H1 (cell line): ENCODE results near the gene GCLC. TPM values are rescaled to one million over a fixed set of nuclear protein-coding genes. Genes with fewer than 3 reads are reported as not detected.

ENCODE experiments used
- CTCF ChIA-PET: fragments of 300-600 bp; sonication (Branson Sonifier 250); formaldehyde crosslinking; loops from one replicate; lab custom pipeline; 2021; ENCODE audit not compliant: partially characterized antibody; lab: Charles Lee
- POLR2A ChIA-PET: fragments of 300-600 bp; sonication (Branson Sonifier 250); formaldehyde crosslinking; loops from one replicate; lab custom pipeline; 2021; ENCODE audit warnings: inconsistent platforms; ENCODE audit not compliant: partially characterized antibody; lab: Charles Lee
- DNase-seq, 2 experiments: peaks; one replicate each; pipeline versions ENCODE4 v3.0.0 to v3.0.0-alpha.2; 2010 to 2022; ENCODE audit warnings: low spot score in 2 of 2, low read depth in 1 of 2, mixed read lengths in 1 of 2
- FAIRE-seq: peaks from 2 replicates; lab custom pipeline; 2011; peaks lifted over from hg19 to GRCh38; lab: Jason Lieb, UNC
- H2AFZ ChIP-seq: 2 replicates; pipeline ENCODE4 v1.8.1; 2012; ENCODE audit warnings: low read length, inconsistent platforms
- H2AK5ac ChIP-seq: 2 replicates; pipeline ENCODE4 v1.6.1; 2013; ENCODE audit warnings: low read depth, low read length
- H2BK120ac ChIP-seq: replicated peaks from 2 replicates; pipeline ENCODE3; 2013; ENCODE audit warnings: low read depth, low read length, inconsistent platforms
- H2BK12ac ChIP-seq: 2 replicates; pipeline ENCODE4 v1.6.1; 2013; ENCODE audit warnings: low read depth, low read length
- H2BK15ac ChIP-seq: 2 replicates; pipeline ENCODE4 v1.6.1; 2013; ENCODE audit warnings: low read length
- H2BK20ac ChIP-seq: 2 replicates; pipeline ENCODE4 v1.6.1; 2013; ENCODE audit warnings: low read length
- H2BK5ac ChIP-seq: 2 replicates; pipeline ENCODE4 v1.6.1; 2013; ENCODE audit warnings: low read depth, low read length
- H3K14ac ChIP-seq: 2 replicates; pipeline ENCODE4 v1.6.1; 2013; ENCODE audit warnings: inconsistent platforms; ENCODE audit not compliant: insufficient read length
- H3K18ac ChIP-seq: 2 replicates; pipeline ENCODE4 v1.6.1; 2013; ENCODE audit warnings: low read length; ENCODE audit errors: extremely low read depth
- H3K23ac ChIP-seq: 2 replicates; pipeline ENCODE4 v1.6.1; 2013; ENCODE audit warnings: inconsistent platforms; ENCODE audit not compliant: insufficient read length
- H3K23me2 ChIP-seq: 2 replicates; pipeline ENCODE4 v1.6.1; 2013; ENCODE audit warnings: low read depth, low read length
- H3K27ac ChIP-seq: 2 replicates; pipeline ENCODE4 v1.6.1; 2011; ENCODE audit warnings: low read depth, low read length, inconsistent platforms
- H3K27me3 ChIP-seq, 4 experiments: replicated peaks in 1 of 4; 1 replicate in 1 of 4; 2 replicates in 3 of 4; pipeline versions ENCODE4 v1.6.1 to v1.8.1; 2011 to 2013; ENCODE audit warnings: low read length in 3 of 4, mild to moderate bottlenecking in 3 of 4, inconsistent platforms in 2 of 4, mixed read lengths in 2 of 4, moderate library complexity in 1 of 4; ENCODE audit not compliant: control insufficient read depth in 3 of 4, insufficient read depth in 3 of 4; ENCODE audit errors: extremely low read depth in 1 of 4
- H3K36me3 ChIP-seq, 4 experiments: 2 replicates each; pipeline versions ENCODE4 v1.6.1 to v1.8.1; 2011 to 2013; ENCODE audit warnings: mild to moderate bottlenecking in 4 of 4, low read length in 3 of 4, moderate library complexity in 2 of 4, control low read depth in 1 of 4, inconsistent platforms in 1 of 4; ENCODE audit not compliant: insufficient read depth in 4 of 4, control insufficient read depth in 2 of 4
- H3K4ac ChIP-seq: replicated peaks from 2 replicates; pipeline ENCODE3; 2013; ENCODE audit warnings: low read length, low read depth, mixed read lengths, inconsistent platforms; ENCODE audit not compliant: insufficient read length
- H3K4me1 ChIP-seq, 4 experiments: replicated peaks in 1 of 4; 1 replicate in 1 of 4; 2 replicates in 3 of 4; pipeline versions ENCODE4 v1.6.1 to v1.8.1; 2011 to 2013; ENCODE audit warnings: low read length in 3 of 4, inconsistent platforms in 2 of 4, mixed read lengths in 1 of 4; ENCODE audit not compliant: insufficient read depth in 4 of 4, control insufficient read depth in 3 of 4
- H3K4me2 ChIP-seq, 2 experiments: 2 replicates each; pipeline versions ENCODE4 v1.6.1 to v1.8.1; 2011 to 2013; ENCODE audit warnings: low read depth in 2 of 2, low read length in 2 of 2, control low read depth in 1 of 2, inconsistent platforms in 1 of 2, mild to moderate bottlenecking in 1 of 2; ENCODE audit not compliant: insufficient read depth in 1 of 2
- H3K4me3 ChIP-seq, 4 experiments: fragments of 200-600, 300-600 bp in 1 of 4; sonication (generic), shearing (Covaris generic), sonication (Bioruptor Twin) in 1 of 4; 2 replicates each; pipeline versions ENCODE4 v1.5.1 to v1.8.1; 2011 to 2016; ENCODE audit warnings: low read length in 4 of 4, low read depth in 3 of 4, control low read depth in 2 of 4, inconsistent platforms in 2 of 4, mild to moderate bottlenecking in 2 of 4, mixed read lengths in 1 of 4, moderate library complexity in 1 of 4; ENCODE audit not compliant: insufficient read depth in 2 of 4; ENCODE audit errors: extremely low read depth in 1 of 4
- H3K56ac ChIP-seq: replicated peaks from 2 replicates; pipeline ENCODE3; 2013; ENCODE audit warnings: low read depth, mild to moderate bottlenecking, mixed read lengths, low read length, inconsistent platforms; ENCODE audit not compliant: insufficient read length
- H3K79me1 ChIP-seq: 2 replicates; pipeline ENCODE4 v1.6.1; 2013; ENCODE audit warnings: low read depth, low read length, control low read depth
- H3K79me2 ChIP-seq, 2 experiments: 2 replicates each; pipeline versions ENCODE4 v1.6.1 to v1.8.1; 2012 to 2013; ENCODE audit warnings: low read length in 2 of 2, mild to moderate bottlenecking in 2 of 2, inconsistent platforms in 1 of 2; ENCODE audit not compliant: insufficient read depth in 2 of 2, control insufficient read depth in 1 of 2
- H3K9ac ChIP-seq, 4 experiments: replicated peaks in 1 of 4; 1 replicate in 1 of 4; 2 replicates in 3 of 4; pipeline versions ENCODE4 v1.6.1 to v1.8.1; 2011 to 2013; ENCODE audit warnings: low read depth in 3 of 4, low read length in 3 of 4, control low read depth in 2 of 4, mild to moderate bottlenecking in 2 of 4, moderate library complexity in 2 of 4, inconsistent platforms in 1 of 4; ENCODE audit errors: extremely low read depth in 1 of 4
- H3K9me3 ChIP-seq, 2 experiments: 2 replicates each; pipeline versions ENCODE4 v1.6.1 to v1.8.1; 2012 to 2013; ENCODE audit warnings: mild to moderate bottlenecking in 2 of 2, moderate library complexity in 2 of 2, control low read depth in 1 of 2, inconsistent platforms in 1 of 2, low read depth in 1 of 2, low read length in 1 of 2, mixed read lengths in 1 of 2; ENCODE audit not compliant: insufficient read depth in 2 of 2
- H4K20me1 ChIP-seq, 2 experiments: replicated peaks in 1 of 2; 2 replicates each; pipeline versions ENCODE3 to v1.8.1; 2011 to 2013; ENCODE audit warnings: inconsistent platforms in 2 of 2, low read length in 2 of 2, mild to moderate bottlenecking in 1 of 2; ENCODE audit not compliant: insufficient read depth in 2 of 2, control insufficient read depth in 1 of 2
- H4K5ac ChIP-seq: 2 replicates; pipeline ENCODE4 v1.6.1; 2013; ENCODE audit warnings: low read length, low read depth, mixed read lengths, inconsistent platforms; ENCODE audit not compliant: insufficient read length
- H4K8ac ChIP-seq: 2 replicates; pipeline ENCODE4 v1.8.0; 2013; ENCODE audit warnings: mild to moderate bottlenecking, moderate library complexity, low read length, inconsistent platforms; ENCODE audit not compliant: insufficient read depth; ENCODE audit errors: extremely low read depth
- H4K91ac ChIP-seq: replicated peaks from 2 replicates; pipeline ENCODE3; 2013; ENCODE audit warnings: low read length, mixed read lengths, inconsistent platforms; ENCODE audit not compliant: insufficient read length
- ATF2 ChIP-seq: IDR thresholded peaks from 2 replicates; pipeline ENCODE4 v1.6.1; 2012; ENCODE audit warnings: low read length, inconsistent platforms
- CBX8 ChIP-seq: fragments of 300-800, 300-1000 bp; sonication (generic); IDR thresholded peaks from 2 replicates; pipeline ENCODE4 v1.7.1; 2016; ENCODE audit warnings: low read depth, low read length, borderline replicate concordance
- NANOG ChIP-seq: IDR thresholded peaks from 2 replicates; pipeline ENCODE4 v1.6.1; 2011; ENCODE audit warnings: low read length, low read depth, mild to moderate bottlenecking, inconsistent platforms; ENCODE audit not compliant: insufficient read depth, poor library complexity, severe bottlenecking
- RAD21 ChIP-seq, 2 experiments: IDR thresholded peaks in 1 of 2; conservative IDR thresholded peaks in 1 of 2; 2 replicates each; pipeline ENCODE4 v1.6.1; 2011; ENCODE audit warnings: low read depth in 2 of 2, low read length in 2 of 2, improper control_type of control experiment in 1 of 2, inconsistent platforms in 1 of 2, mild to moderate bottlenecking in 1 of 2, moderate library complexity in 1 of 2
- RBBP5 ChIP-seq: IDR thresholded peaks from 2 replicates; pipeline ENCODE4 v1.7.1; 2012; ENCODE audit warnings: low read depth, mild to moderate bottlenecking, inconsistent platforms, low read length, moderate library complexity, borderline replicate concordance
- RFX5 ChIP-seq: IDR thresholded peaks from 2 replicates; pipeline ENCODE4 v1.6.1; 2011; ENCODE audit warnings: low read depth, low read length, improper control_type of control experiment, borderline replicate concordance
- RNF2 ChIP-seq: fragments of 200-900, 300-1000 bp; sonication (generic); IDR thresholded peaks from 2 replicates; pipeline ENCODE4 v1.7.1; 2016; ENCODE audit warnings: borderline replicate concordance, low read depth, mild to moderate bottlenecking, antibody characterized with exemption, low read length; ENCODE audit not compliant: poor library complexity, severe bottlenecking; ENCODE audit errors: missing control alignments
- YY1 ChIP-seq: IDR thresholded peaks from 2 replicates; pipeline ENCODE4 v1.6.1; 2011; ENCODE audit warnings: low read depth, mild to moderate bottlenecking, low read length
- WGBS, 2 experiments: shearing (Covaris generic) in 1 of 2; methylation state at CpG; one replicate each; pipeline versions ENCODE4 v1.1.6 to v1.1.7; 2013 to 2015; ENCODE audit warnings: low lambda C conversion rate in 2 of 2, mixed read lengths in 2 of 2, inconsistent platforms in 1 of 2, low coverage in 1 of 2, missing lambda C conversion rate in 1 of 2; ENCODE audit not compliant: insufficient replicate concordance in 2 of 2, insufficient coverage in 1 of 2, insufficient read length in 1 of 2; ENCODE audit errors: extremely low coverage in 1 of 2, missing lambda C conversion rate in 1 of 2; 5-methylcytosine and 5-hydroxymethylcytosine counted together
- polyA plus RNA-seq, 7 experiments: library from polyadenylated mRNA; depleted of rRNA in 3 of 7; stranded (reverse) in 5 of 7; unstranded in 2 of 7; fragments of >200 nt in 5 of 7; fragments of 200-250 nt in 2 of 7; gene quantifications; 1 replicate in 5 of 7; 2 replicates in 1 of 7; 4 replicates in 1 of 7; pipeline versions ENCODE4 v1.2.1 to v1.2.3, GENCODE V29; 2011 to 2013; ENCODE audit warnings: missing spikeins in 2 of 7, mixed read lengths in 2 of 7
- total RNA-seq: library from RNA; stranded (reverse); fragmentation: NEBNext Ultra II Directional; extraction: Animal tissue kit (Norgen Biotek cat#: 25700); gene quantifications from 2 replicates; pipeline ENCODE4 v1.2.1, GENCODE V29; 2021

Gene GCLC
- total and polyA plus RNA-seq, 2 of the 8 experiments (the other 6 are each of a cell fraction or from before 2014, with no cell fraction given): 15.8 to 54.0 TPM

GRCh38 chr6:53514677-53515076 is 30.2 kb downstream of the GCLC start:
- Histone ChIP-seq H3K79me2 (peaks cover 0 to 3% of the 10 kb centered on the region in 2 experiments; a peak in 1 of 4 replicates), H4K5ac (no peak overlapping the region), H3K27me3 (no peaks in the 10 kb centered on the region), H2AK5ac (no peak overlapping the region), H2AFZ (no peak overlapping the region), H3K79me1 (peaks cover 2% of the 10 kb centered on the region; the same call in 1 of the 2 replicates), H3K18ac (no peak overlapping the region), H4K8ac (no peak overlapping the region), H2BK20ac (no peak overlapping the region), H3K9ac (no peak overlapping the region), H3K4ac (no peak overlapping the region), H3K4me3 (no peak overlapping the region), H3K14ac (no peak overlapping the region), H2BK12ac (no peak overlapping the region), H2BK5ac (no peak overlapping the region), H2BK15ac (no peak overlapping the region), H3K9me3 (no peaks in the 10 kb centered on the region), H3K27ac (no peak overlapping the region), H3K23me2 (no peaks in the 10 kb centered on the region), H3K4me2 (no peak overlapping the region), H2BK120ac (no peak overlapping the region), H3K36me3 (peaks cover 0 to 31% (median 12%) of the 10 kb centered on the region in 4 experiments; a peak in 6 of 8 replicates), H3K56ac (no peak overlapping the region), H3K23ac (no peak overlapping the region), H4K91ac (no peak overlapping the region), H4K20me1 (peaks cover 0 to 3% of the 10 kb centered on the region in 2 experiments), H3K4me1 (no peaks in the 10 kb centered on the region)
- FAIRE-seq (no peak), DNase-seq (no peak)
- WGBS, 2 experiments: 92% methylated on average over 3 of the region's 3 CpGs; no CpG with 5 or more reads in 1 of the 2 experiments
- ChIA-PET POLR2A (no interaction called here), CTCF (interaction anchor here (1.4 kb wide), 1 partner anchor 21 kb away, joined by 4 read pairs; no protein-coding TSS in a partner anchor)
- TF ChIP-seq ATF2 (no peak), RFX5 (no peak), CBX8 (no peak), RAD21 (IDR thresholded peaks at IDR 0.05 in 1 of 2, conservative IDR thresholded peaks at IDR 0.05 in 1 of 2; ENCODE audit: low read depth in 2 of 2, low read length in 2 of 2) (no peak), YY1 (no peak), RNF2 (no peak), NANOG (no peak), RBBP5 (no peak)
